Body of pancreas (tissue), 4 donors: ENCODE data around the gene TOP3B.

Source experiments
- CTCF ChIP-seq, 7 experiments: fragments of 450-650 bp in 4 of 7; fragments of 200-600 bp in 3 of 7; sonication (generic) in 3 of 7; IDR thresholded peaks; one replicate each; pipeline ENCODE4 v1.5.1; 2016 to 2019; ENCODE audit warnings: antibody characterized with exemption in 7 of 7
- POLR2A ChIP-seq, 3 donors: fragments of 450-650 bp; IDR thresholded peaks; one replicate each; pipeline ENCODE4 v1.6.1; 2016; ENCODE audit warnings: antibody characterized with exemption in 3 of 3, mild to moderate bottlenecking in 2 of 3

DNA sequence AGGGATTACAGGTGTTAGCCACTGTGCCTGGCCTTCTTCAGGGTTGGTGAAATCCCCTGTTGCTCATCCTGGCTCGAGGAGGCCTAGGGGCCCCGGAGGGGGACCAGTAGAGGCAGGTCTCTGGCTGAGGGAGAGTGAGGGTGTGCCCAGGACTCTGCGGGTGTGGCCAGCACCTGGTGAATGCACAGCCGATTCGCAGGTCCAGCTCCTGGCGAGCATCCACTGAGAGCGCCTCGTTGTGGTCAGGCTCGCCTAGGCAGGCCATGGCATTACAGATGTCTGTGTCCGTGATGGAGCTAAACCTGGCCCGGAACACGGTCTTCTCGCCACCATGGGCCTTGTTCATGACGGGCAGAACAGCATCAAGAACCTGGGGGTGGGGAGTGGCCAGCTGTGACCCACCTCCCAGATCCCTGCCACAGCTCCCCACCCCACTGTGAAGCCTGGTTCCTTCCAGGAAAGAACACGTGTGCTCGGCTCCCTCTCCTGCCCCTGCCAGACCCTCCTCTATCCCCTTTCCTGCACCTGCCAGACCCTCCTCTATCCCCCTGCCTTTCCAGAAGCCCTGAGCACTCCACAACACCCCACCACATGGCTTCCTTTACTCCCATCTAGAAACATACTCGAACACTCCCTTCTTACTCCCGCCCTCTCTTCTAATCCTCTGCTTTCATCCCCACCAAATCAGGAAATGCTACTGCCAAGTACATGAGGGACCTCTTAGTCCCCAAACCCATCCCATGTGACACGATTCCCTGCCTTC is 12.4 kb downstream of the TOP3B start:
- TF ChIP-seq CTCF (IDR thresholded peaks at IDR 0.05), result no peak
- no peak for TF ChIP-seq POLR2A (IDR thresholded peaks at IDR 0.05)
